ENCODE measurements around the gene NDUFB10.
"Not testable (repeated sequence)": the region's sequence is repeated elsewhere in the genome, so short reads cannot be mapped to it uniquely, and the experiment has no call there.

Gene NDUFB10

GRCh38 chr16:1959269-1960039, at the start of gene NDUFB10:
Gene NDUFB10 (plus strand): TSS chr16:1959538. CDS start chr16:1959625, 87 bp downstream.
- peak; percentile 95 to 99 (median 98) for DNase-seq

GRCh38 chr16:1909561-1910231, 49.6 kb upstream of the NDUFB10 start:
- no peak for DNase-seq

GRCh38 chr16:1911467-1912214, 47.7 kb upstream of the NDUFB10 start:
- DNase-seq = no peak

GRCh38 chr16:1912215-1912543, 47.2 kb upstream of the NDUFB10 start:
- no peak for DNase-seq

- no peak for DNase-seq
These were observed 45.8 kb upstream of the NDUFB10 start for GRCh38 chr16:1913327-1914083.

GRCh38 chr16:1914084-1914608, 45.2 kb upstream of the NDUFB10 start:
- no peak for DNase-seq

- DNase-seq = no peak
These were observed 44.4 kb upstream of the NDUFB10 start for GRCh38 chr16:1914988-1915387.

- DNase-seq = no peak
These were observed 43.4 kb upstream of the NDUFB10 start for GRCh38 chr16:1915732-1916639.

GRCh38 chr16:1916640-1916990, 42.7 kb upstream of the NDUFB10 start:
- DNase-seq = no peak

GRCh38 chr16:1917056-1917664, 42.2 kb upstream of the NDUFB10 start:
- no peak for DNase-seq

- no peak for DNase-seq
These were observed 41.5 kb upstream of the NDUFB10 start for GRCh38 chr16:1917665-1918350.

- no peak for DNase-seq
These were observed 40.7 kb upstream of the NDUFB10 start, which contains the start of gene HS3ST6 for GRCh38 chr16:1918351-1919326. Gene HS3ST6 (minus strand): TSS chr16:1918415. CDS start chr16:1918323, 92 bp downstream.

GRCh38 chr16:1919327-1919998, 39.9 kb upstream of the NDUFB10 start:
- DNase-seq = no peak

GRCh38 chr16:1920122-1920521, 39.2 kb upstream of the NDUFB10 start:
- not testable (repeated sequence) for DNase-seq

- DNase-seq = peak in 2 of 3 donors; percentile 42 to 49
These were observed 38.6 kb upstream of the NDUFB10 start for GRCh38 chr16:1920727-1921171.

- DNase-seq = no peak
These were observed 37.0 kb upstream of the NDUFB10 start for GRCh38 chr16:1922357-1922756.

- DNase-seq = peak in 2 of 3 donors; percentile 27 to 39
These were observed 35.9 kb upstream of the NDUFB10 start for GRCh38 chr16:1923299-1924034.

GRCh38 chr16:1924095-1924494, 35.2 kb upstream of the NDUFB10 start:
- no peak for DNase-seq
